ENCODE measurements around the gene HLCS. TPM values are rescaled to one million over a fixed set of nuclear protein-coding genes. Genes with fewer than 3 reads are reported as not detected.
A peak's percentile ranks its signal among the peaks of the same experiment; 100 is the strongest.

HLCS gene
- total and polyA plus RNA-seq, 2 donors (not counting 1 experiment from before 2014, with no cell fraction given), result 23.1 to 40.0 TPM

DNA sequence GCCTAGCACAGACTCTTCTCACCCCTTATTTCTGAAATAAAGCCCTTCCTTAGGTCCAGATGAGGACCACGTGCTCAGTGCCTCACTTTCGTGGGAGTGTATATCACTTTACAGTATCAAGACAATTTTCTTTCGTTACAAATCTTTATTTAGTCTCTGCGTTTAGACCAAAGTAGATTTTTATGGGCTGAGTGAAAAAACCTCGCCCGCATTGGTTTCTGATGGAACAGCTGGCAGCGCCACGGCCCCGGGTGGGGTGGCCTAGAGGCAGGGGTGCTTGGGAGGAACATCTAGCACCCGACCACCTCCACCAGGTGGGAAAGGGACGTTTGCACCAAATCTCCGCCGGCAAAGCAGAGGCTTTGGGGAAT, 260.0 kb downstream of the HLCS start:
- DNase-seq (ENCODE audit: low read depth in 2 of 2), result no peak
- Histone ChIP-seq H2AFZ (ENCODE audit: low read length) (no peak overlapping the region), H3K79me2 (ENCODE audit: control insufficient read depth, insufficient read depth, low read length) (no peaks in the 10 kb centered on the region), H3K9ac (ENCODE audit: insufficient read depth, low read length) (no peak overlapping the region), H4K20me1 (ENCODE audit: control insufficient read depth, extremely low read depth, insufficient read depth, low read length) (peaks cover 1% of the 10 kb centered on the region), H3K4me1 (ENCODE audit: control insufficient read depth, extremely low read depth, insufficient read depth, low read length) (no peaks in the 10 kb centered on the region), H3K27me3 (ENCODE audit: control insufficient read depth, insufficient read depth, low read length) (peaks cover 96% of the 10 kb centered on the region), H3K4me2 (ENCODE audit: extremely low read depth, insufficient read depth, low read length) (no peak overlapping the region), H3K27ac (ENCODE audit: insufficient read depth, low read length) (no peak overlapping the region), H3K9me3 (ENCODE audit: control insufficient read depth, insufficient read depth, low read depth, low read length) (no peaks in the 10 kb centered on the region), H3K4me3 (replicated peaks in 1 of 4; ENCODE audit: control extremely low read depth in 1 of 4, insufficient read depth in 1 of 4, low read depth in 3 of 4, low read length in 4 of 4) (no peak overlapping the region), H3K36me3 (ENCODE audit: control insufficient read depth, insufficient read depth, low read length) (no peaks in the 10 kb centered on the region)
- TF ChIP-seq, protein P1, sequence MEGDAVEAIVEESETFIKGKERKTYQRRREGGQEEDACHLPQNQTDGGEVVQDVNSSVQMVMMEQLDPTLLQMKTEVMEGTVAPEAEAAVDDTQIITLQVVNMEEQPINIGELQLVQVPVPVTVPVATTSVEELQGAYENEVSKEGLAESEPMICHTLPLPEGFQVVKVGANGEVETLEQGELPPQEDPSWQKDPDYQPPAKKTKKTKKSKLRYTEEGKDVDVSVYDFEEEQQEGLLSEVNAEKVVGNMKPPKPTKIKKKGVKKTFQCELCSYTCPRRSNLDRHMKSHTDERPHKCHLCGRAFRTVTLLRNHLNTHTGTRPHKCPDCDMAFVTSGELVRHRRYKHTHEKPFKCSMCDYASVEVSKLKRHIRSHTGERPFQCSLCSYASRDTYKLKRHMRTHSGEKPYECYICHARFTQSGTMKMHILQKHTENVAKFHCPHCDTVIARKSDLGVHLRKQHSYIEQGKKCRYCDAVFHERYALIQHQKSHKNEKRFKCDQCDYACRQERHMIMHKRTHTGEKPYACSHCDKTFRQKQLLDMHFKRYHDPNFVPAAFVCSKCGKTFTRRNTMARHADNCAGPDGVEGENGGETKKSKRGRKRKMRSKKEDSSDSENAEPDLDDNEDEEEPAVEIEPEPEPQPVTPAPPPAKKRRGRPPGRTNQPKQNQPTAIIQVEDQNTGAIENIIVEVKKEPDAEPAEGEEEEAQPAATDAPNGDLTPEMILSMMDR (conservative IDR thresholded peaks at IDR 0.05 in 1 of 2, IDR thresholded peaks at IDR 0.05 in 1 of 2; ENCODE audit: low read depth in 1 of 2, low read length in 2 of 2), result no peak
- TF ChIP-seq EZH2 (IDR thresholded peaks at IDR 0.05; ENCODE audit: low read length, missing control alignments), result no peak

DNA sequence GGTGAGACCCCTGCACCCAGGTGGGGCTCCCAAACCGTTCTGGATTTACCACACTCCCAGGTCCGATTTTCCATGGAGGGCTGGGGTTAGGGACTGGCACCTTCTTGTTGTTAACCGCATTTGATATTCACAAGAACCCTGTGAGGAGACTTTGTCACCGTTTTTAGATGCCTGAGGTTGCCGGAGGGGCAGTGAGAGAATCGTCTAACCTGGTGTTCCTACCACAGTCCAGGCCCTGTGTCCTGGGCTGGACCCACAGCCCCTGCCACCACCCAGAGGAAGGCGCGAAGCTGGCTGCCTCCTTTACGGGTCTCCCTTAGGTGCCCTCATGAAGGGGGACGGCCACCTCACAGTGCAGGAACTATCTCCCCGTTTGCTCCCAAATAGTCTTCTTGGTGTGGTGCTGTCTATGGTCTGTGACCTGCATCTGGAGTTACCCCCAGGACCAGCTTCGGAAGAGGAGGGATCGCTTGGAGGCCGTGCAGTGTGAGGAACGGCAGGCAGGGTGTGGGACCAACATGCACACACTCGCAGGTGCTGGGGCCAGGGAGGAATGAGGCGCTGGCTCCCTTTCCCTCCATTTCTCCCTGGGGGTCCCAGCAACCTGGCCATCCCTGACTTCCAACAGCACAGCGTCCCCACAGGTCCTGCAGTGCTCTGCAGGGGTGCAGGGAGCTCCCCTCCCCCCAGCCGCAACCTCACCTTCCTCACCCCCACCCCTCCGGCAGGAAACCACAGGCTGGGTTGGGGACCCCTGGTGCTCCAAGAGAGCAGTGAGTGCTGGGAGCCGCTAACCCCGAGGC, 260.6 kb downstream of the HLCS start:
- Histone ChIP-seq H3K36me3 (ENCODE audit: control insufficient read depth, insufficient read depth, low read length) (no peaks in the 10 kb centered on the region), H4K20me1 (ENCODE audit: control insufficient read depth, extremely low read depth, insufficient read depth, low read length) (peaks cover 1% of the 10 kb centered on the region), H3K4me3 (replicated peaks in 1 of 4; ENCODE audit: control extremely low read depth in 1 of 4, insufficient read depth in 1 of 4, low read depth in 3 of 4, low read length in 4 of 4) (no peak overlapping the region), H3K4me2 (ENCODE audit: extremely low read depth, insufficient read depth, low read length) (no peak overlapping the region), H3K9ac (ENCODE audit: insufficient read depth, low read length) (no peak overlapping the region), H3K4me1 (ENCODE audit: control insufficient read depth, extremely low read depth, insufficient read depth, low read length) (no peaks in the 10 kb centered on the region), H2AFZ (ENCODE audit: low read length) (no peak overlapping the region), H3K9me3 (ENCODE audit: control insufficient read depth, insufficient read depth, low read depth, low read length) (no peaks in the 10 kb centered on the region), H3K27me3 (ENCODE audit: control insufficient read depth, insufficient read depth, low read length) (peaks cover 98% of the 10 kb centered on the region), H3K27ac (ENCODE audit: insufficient read depth, low read length) (no peak overlapping the region), H3K79me2 (ENCODE audit: control insufficient read depth, insufficient read depth, low read length) (no peaks in the 10 kb centered on the region)
- TF ChIP-seq, protein P1 (conservative IDR thresholded peaks at IDR 0.05 in 1 of 2, IDR thresholded peaks at IDR 0.05 in 1 of 2; ENCODE audit: low read depth in 1 of 2, low read length in 2 of 2), result peak in 1 of 2 donors; percentile 16
- peak; percentile 99 for TF ChIP-seq EZH2 (IDR thresholded peaks at IDR 0.05; ENCODE audit: low read length, missing control alignments)
- DNase-seq (ENCODE audit: low read depth in 2 of 2), result no peak

DNA sequence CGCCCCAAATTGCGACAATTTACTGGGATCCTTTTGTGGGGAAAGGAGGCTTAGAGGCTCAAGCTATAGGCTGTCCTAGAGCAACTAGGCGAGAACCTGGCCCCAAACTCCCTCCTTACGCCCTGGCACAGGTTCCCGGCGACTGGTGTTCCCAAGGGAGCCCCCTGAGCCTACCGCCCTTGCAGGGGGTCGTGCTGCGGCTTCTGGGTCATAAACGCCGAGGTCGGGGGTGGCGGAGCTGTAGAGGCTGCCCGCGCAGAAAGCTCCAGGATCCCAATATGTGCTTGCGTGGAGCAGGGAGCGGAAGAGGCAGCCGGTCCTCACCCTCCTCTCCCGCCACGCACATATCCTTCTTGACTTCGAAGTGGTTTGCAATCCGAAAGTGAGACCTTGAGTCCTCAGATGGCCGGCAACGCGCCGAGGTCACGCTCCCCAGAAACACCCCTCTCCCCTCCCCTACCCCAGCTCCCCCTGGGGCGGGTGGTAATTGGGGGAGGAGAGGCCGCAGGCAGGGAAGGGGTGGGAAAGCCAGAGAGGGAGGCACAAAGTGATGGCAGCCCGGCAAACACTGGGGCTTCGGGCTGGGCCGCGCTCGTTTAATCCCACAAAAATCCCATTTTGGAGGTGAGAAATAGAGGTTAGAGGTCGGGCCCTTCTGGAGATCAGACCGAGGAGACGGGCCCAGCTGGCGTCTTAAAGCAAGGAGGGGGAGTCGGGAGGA, 261.4 kb downstream of the HLCS start:
- Histone ChIP-seq H3K27me3 (ENCODE audit: control insufficient read depth, insufficient read depth, low read length) (peaks cover 98% of the 10 kb centered on the region), H4K20me1 (ENCODE audit: control insufficient read depth, extremely low read depth, insufficient read depth, low read length) (peaks cover 1% of the 10 kb centered on the region), H2AFZ (ENCODE audit: low read length) (no peak overlapping the region), H3K79me2 (ENCODE audit: control insufficient read depth, insufficient read depth, low read length) (no peaks in the 10 kb centered on the region), H3K9me3 (ENCODE audit: control insufficient read depth, insufficient read depth, low read depth, low read length) (no peaks in the 10 kb centered on the region), H3K9ac (ENCODE audit: insufficient read depth, low read length) (no peak overlapping the region), H3K4me3 (replicated peaks in 1 of 4; ENCODE audit: control extremely low read depth in 1 of 4, insufficient read depth in 1 of 4, low read depth in 3 of 4, low read length in 4 of 4) (no peak overlapping the region), H3K27ac (ENCODE audit: insufficient read depth, low read length) (no peak overlapping the region), H3K36me3 (ENCODE audit: control insufficient read depth, insufficient read depth, low read length) (no peaks in the 10 kb centered on the region), H3K4me2 (ENCODE audit: extremely low read depth, insufficient read depth, low read length) (no peak overlapping the region), H3K4me1 (ENCODE audit: control insufficient read depth, extremely low read depth, insufficient read depth, low read length) (no peaks in the 10 kb centered on the region)
- no peak for DNase-seq (ENCODE audit: low read depth in 2 of 2)
- TF ChIP-seq EZH2 (IDR thresholded peaks at IDR 0.05; ENCODE audit: low read length, missing control alignments), result peak; percentile 84
- TF ChIP-seq, protein P1 (conservative IDR thresholded peaks at IDR 0.05 in 1 of 2, IDR thresholded peaks at IDR 0.05 in 1 of 2; ENCODE audit: low read depth in 1 of 2, low read length in 2 of 2), result no peak
